Endothelial cell of umbilical vein (primary cell): ENCODE measurements around the gene CLEC17A.

Experiments
- TF ChIP-seq, protein P1 (sequence below), 2 donors: IDR thresholded peaks; 1 replicate in 1 of 2; 2 replicates in 1 of 2; pipeline ENCODE4 v1.5.1; 2011; ENCODE audit warnings: low read length in 2 of 2, mild to moderate bottlenecking in 2 of 2, moderate library complexity in 2 of 2, control low read depth in 1 of 2, inconsistent platforms in 1 of 2, low read depth in 1 of 2; ENCODE audit not compliant: insufficient read depth in 1 of 2; ENCODE audit errors: extremely low read depth in 1 of 2
- TF ChIP-seq, protein P2 (sequence below): IDR thresholded peaks from 2 replicates; pipeline ENCODE4 v1.6.1; 2011; ENCODE audit not compliant: insufficient read depth, insufficient read length

DNA sequence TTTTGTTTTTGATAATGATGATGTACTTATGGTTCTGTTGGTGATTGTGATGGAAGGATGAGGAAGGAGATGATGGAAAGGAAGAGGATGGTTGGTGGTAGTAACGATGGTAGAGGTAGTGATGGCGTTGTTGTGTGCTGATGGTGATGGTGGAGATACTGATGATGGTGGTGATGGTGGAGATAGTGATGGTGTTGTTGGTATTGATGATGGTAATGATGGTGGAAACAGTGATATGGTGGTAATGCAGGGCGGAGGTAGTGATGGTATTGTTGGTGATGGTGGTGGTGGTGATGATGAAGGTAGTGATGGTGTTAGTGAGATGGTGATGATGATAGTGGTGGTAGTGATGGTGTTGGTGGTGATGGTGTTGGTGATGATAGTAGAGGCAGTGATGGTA is 12.7 kb downstream of the CLEC17A start:
- TF ChIP-seq, protein P1, sequence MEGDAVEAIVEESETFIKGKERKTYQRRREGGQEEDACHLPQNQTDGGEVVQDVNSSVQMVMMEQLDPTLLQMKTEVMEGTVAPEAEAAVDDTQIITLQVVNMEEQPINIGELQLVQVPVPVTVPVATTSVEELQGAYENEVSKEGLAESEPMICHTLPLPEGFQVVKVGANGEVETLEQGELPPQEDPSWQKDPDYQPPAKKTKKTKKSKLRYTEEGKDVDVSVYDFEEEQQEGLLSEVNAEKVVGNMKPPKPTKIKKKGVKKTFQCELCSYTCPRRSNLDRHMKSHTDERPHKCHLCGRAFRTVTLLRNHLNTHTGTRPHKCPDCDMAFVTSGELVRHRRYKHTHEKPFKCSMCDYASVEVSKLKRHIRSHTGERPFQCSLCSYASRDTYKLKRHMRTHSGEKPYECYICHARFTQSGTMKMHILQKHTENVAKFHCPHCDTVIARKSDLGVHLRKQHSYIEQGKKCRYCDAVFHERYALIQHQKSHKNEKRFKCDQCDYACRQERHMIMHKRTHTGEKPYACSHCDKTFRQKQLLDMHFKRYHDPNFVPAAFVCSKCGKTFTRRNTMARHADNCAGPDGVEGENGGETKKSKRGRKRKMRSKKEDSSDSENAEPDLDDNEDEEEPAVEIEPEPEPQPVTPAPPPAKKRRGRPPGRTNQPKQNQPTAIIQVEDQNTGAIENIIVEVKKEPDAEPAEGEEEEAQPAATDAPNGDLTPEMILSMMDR (IDR thresholded peaks at IDR 0.05; ENCODE audit: extremely low read depth in 1 of 2, insufficient read depth in 1 of 2, low read depth in 1 of 2, low read length in 2 of 2) = no peak
- TF ChIP-seq, protein P2, sequence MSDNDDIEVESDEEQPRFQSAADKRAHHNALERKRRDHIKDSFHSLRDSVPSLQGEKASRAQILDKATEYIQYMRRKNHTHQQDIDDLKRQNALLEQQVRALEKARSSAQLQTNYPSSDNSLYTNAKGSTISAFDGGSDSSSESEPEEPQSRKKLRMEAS = no peak
